ENCODE results near the gene RYR1. TPM values are rescaled to one million over a fixed set of nuclear protein-coding genes. Genes with fewer than 3 reads are reported as not detected.

Gene RYR1
- total and polyA plus RNA-seq, 10 of the 15 experiments (the other 5 are each of a cell fraction or from before 2014, with no cell fraction given) = under 0.01 to 0.32 (median 0.07) TPM; not detected in 1

GRCh38 chr19:38534574-38534973, 101.1 kb downstream of the RYR1 start:
- WGBS (ENCODE audit: insufficient coverage, insufficient replicate concordance, low lambda C conversion rate, missing lambda C conversion rate) = 52% methylated on average over 8 of the region's 8 CpGs
- DNase-seq (ENCODE audit: low read depth, low spot score) = no peak
- no TSS peak for BruUV-seq (replicated peaks)
- no peak overlapping the region for H3K27ac ChIP-seq (ENCODE audit: control insufficient read depth, insufficient read depth)
- ChIA-PET CTCF (interaction anchor here (1.3 kb wide), 1 partner anchor 21 kb away, joined by 4 read pairs; no protein-coding TSS in a partner anchor), SMC1A (ENCODE audit: uncharacterized antibody, unreplicated experiment) (no interaction called here), POLR2A (interaction anchor here (0.6 kb wide), 1 partner anchor 200 kb away, joined by 3 read pairs; no protein-coding TSS in a partner anchor), RAD21 (ENCODE audit: unreplicated experiment) (no interaction called here)
- ATAC-seq = no peak
- intact Hi-C loops (cut with micrococcal nuclease; ENCODE audit: unreplicated experiment) (no loop called here), in situ Hi-C loops (cut with MboI) (no loop called here)
- H4K20me1 ChIP-seq (ENCODE audit: control insufficient read depth, insufficient read depth) = no peaks in the 10 kb centered on the region
- no peak overlapping the region for H2AFZ ChIP-seq (ENCODE audit: control insufficient read depth, low read depth, low read length)
- no peak overlapping the region for H3K4me3 ChIP-seq
- peaks cover 12% of the 10 kb centered on the region; the same call in 2 of the 3 replicates for H3K9me3 ChIP-seq (replicated peaks; ENCODE audit: control insufficient read depth, insufficient read depth, low read length)
- no peaks in the 10 kb centered on the region for H3K79me2 ChIP-seq (ENCODE audit: control insufficient read depth, insufficient read depth, low read length)
- no peaks in the 10 kb centered on the region for H3K27me3 ChIP-seq (replicated peaks in 1 of 2; ENCODE audit: control insufficient read depth in 2 of 2, insufficient read depth in 2 of 2, low read length in 1 of 2)
- FAIRE-seq = no peak
- H3K4me2 ChIP-seq (ENCODE audit: control insufficient read depth, insufficient read depth) = no peak overlapping the region
- no peak overlapping the region for H3K9ac ChIP-seq (ENCODE audit: control insufficient read depth, insufficient read depth, low read length)
- H3K36me3 ChIP-seq (ENCODE audit: control insufficient read depth in 2 of 2, insufficient read depth in 2 of 2, low read length in 1 of 2) = no peaks in the 10 kb centered on the region
- no peaks in the 10 kb centered on the region for H3K4me1 ChIP-seq (ENCODE audit: control insufficient read depth, insufficient read depth, low read length)
- TF ChIP-seq BRCA1 (IDR thresholded peaks at IDR 0.05; ENCODE audit: low read depth, low read length) (no peak), RAD21 (IDR thresholded peaks at IDR 0.05; ENCODE audit: insufficient read depth, low read depth, low read length) (no peak), IKZF1 (conservative IDR thresholded peaks at IDR 0.05) (no peak), YY1 (IDR thresholded peaks at IDR 0.05; ENCODE audit: low read depth, low read length) (no peak), FOXK2 (IDR thresholded peaks at IDR 0.05) (no peak), ZBTB40 (IDR thresholded peaks at IDR 0.05; ENCODE audit: borderline replicate concordance) (no peak), MEF2A (IDR thresholded peaks at IDR 0.05; ENCODE audit: insufficient read depth, low read depth, low read length) (no peak), CTCF (IDR thresholded peaks at IDR 0.05 in 2 of 3, conservative IDR thresholded peaks at IDR 0.05 in 1 of 3; ENCODE audit: control insufficient read depth in 2 of 3, extremely low read depth in 1 of 3, insufficient read depth in 1 of 3, low read depth in 3 of 3, low read length in 3 of 3) (no peak), RFX5 (IDR thresholded peaks at IDR 0.05; ENCODE audit: low read depth, low read length) (no peak), HDAC6 (IDR thresholded peaks at IDR 0.05; ENCODE audit: unreplicated experiment) (no peak), JUND (IDR thresholded peaks at IDR 0.05; ENCODE audit: low read depth, low read length) (no peak), REST (IDR thresholded peaks at IDR 0.05; ENCODE audit: low read depth, low read length) (no peak), NFXL1 (IDR thresholded peaks at IDR 0.05; ENCODE audit: borderline replicate concordance) (no peak), BACH1 (IDR thresholded peaks at IDR 0.05; ENCODE audit: borderline replicate concordance) (no peak)
